ENCODE data around the gene TEAD4. TPM values are rescaled to one million over a fixed set of nuclear protein-coding genes. Genes with fewer than 3 reads are reported as not detected.

The TEAD4 gene
- total RNA-seq, 1 donor = 15.2 TPM

- no peaks in the 10 kb centered on the region for H3K9me3 ChIP-seq (ENCODE audit: low read depth, low read length)
- no peaks in the 10 kb centered on the region for H3K79me2 ChIP-seq (ENCODE audit: insufficient read depth, low read length)
- TF ChIP-seq CTCF (IDR thresholded peaks at IDR 0.05; ENCODE audit: extremely low read depth, low read depth, low read length) = no peak
- peak; percentile 98 for DNase-seq (ENCODE audit: insufficient read length, low spot score, missing footprints)
- H4K20me1 ChIP-seq (ENCODE audit: insufficient read depth, low read length) = peaks cover 6% of the 10 kb centered on the region
- H3K27ac ChIP-seq (ENCODE audit: low read depth, low read length) = peak within 1 kb of the TSS; percentile 28
- peak within 1 kb of the TSS; percentile 83 for H3K4me2 ChIP-seq (ENCODE audit: insufficient read depth, low read length)
- peaks cover 9% of the 10 kb centered on the region for H3K4me1 ChIP-seq (ENCODE audit: insufficient read depth, low read length)
- H3K4me3 ChIP-seq (ENCODE audit: insufficient read depth, low read length) = peak within 1 kb of the TSS; percentile 76
- H2AFZ ChIP-seq (ENCODE audit: low read length) = peak within 1 kb of the TSS; percentile 85
- H3K36me3 ChIP-seq (ENCODE audit: insufficient read depth, low read length) = no peaks in the 10 kb centered on the region
- H3K27me3 ChIP-seq (ENCODE audit: insufficient read depth, low read length) = no peaks in the 10 kb centered on the region
Observed at GRCh38 chr12:3076730-3077571, 117.8 kb downstream of the TEAD4 start, which contains the start of gene TSPAN9. TSPAN9 (plus strand) TSS chr12:3077379; CDS start chr12:3201194, 123,815 bp downstream.

- peaks cover 9% of the 10 kb centered on the region for H3K4me1 ChIP-seq (ENCODE audit: insufficient read depth, low read length)
- H4K20me1 ChIP-seq (ENCODE audit: insufficient read depth, low read length) = peaks cover 6% of the 10 kb centered on the region
- peak overlapping the region; percentile 80 for H3K4me2 ChIP-seq (ENCODE audit: insufficient read depth, low read length)
- TF ChIP-seq CTCF (IDR thresholded peaks at IDR 0.05; ENCODE audit: extremely low read depth, low read depth, low read length) = no peak
- no peaks in the 10 kb centered on the region for H3K79me2 ChIP-seq (ENCODE audit: insufficient read depth, low read length)
- no peak overlapping the region for H3K27ac ChIP-seq (ENCODE audit: low read depth, low read length)
- peak overlapping the region; percentile 76 for H2AFZ ChIP-seq (ENCODE audit: low read length)
- peak; percentile 90 for DNase-seq (ENCODE audit: insufficient read length, low spot score, missing footprints)
- no peaks in the 10 kb centered on the region for H3K27me3 ChIP-seq (ENCODE audit: insufficient read depth, low read length)
- H3K9me3 ChIP-seq (ENCODE audit: low read depth, low read length) = no peaks in the 10 kb centered on the region
- peak overlapping the region; percentile 76 for H3K4me3 ChIP-seq (ENCODE audit: insufficient read depth, low read length)
- H3K36me3 ChIP-seq (ENCODE audit: insufficient read depth, low read length) = no peaks in the 10 kb centered on the region
Observed at GRCh38 chr12:3077572-3078081, 118.4 kb downstream of the TEAD4 start.

DNA sequence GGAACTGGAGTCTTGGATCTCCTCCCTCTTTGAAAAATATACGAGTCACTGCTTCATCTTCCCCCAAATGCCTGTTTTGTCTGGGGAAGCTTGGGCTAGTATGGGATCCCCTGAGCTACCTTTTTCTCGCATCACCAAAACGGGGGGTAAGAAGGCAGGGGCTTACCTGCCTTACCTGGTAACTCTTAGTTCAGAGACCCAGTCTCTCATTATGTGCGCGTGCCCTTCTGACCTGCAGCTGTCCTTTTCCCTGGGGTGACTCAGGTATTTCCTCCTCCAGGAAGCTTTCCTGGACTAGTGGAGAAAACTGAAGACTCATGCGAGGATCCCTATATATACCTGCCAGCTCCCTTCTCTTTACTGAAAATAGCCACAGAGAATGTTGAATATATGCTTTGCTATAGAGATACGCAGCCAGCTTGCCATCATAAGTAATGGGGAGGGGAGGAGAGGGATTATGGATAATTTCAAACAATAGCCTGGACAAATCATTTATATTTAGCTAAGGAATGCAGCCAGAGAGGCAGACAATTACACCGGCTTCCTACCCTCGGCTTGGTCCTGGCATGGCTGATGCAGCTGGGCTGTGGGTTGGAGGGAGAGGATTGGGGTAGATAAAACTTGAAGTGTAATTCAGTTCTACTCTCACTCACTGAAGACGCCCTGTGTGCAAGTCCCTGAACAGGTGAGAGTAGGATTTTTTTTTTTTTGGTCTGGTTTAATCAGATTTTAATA, 119.1 kb downstream of the TEAD4 start:
- DNase-seq (ENCODE audit: insufficient read length, low spot score, missing footprints) = peak; percentile 18
- Histone ChIP-seq H3K27ac (ENCODE audit: low read depth, low read length) (no peak overlapping the region), H3K36me3 (ENCODE audit: insufficient read depth, low read length) (no peaks in the 10 kb centered on the region), H3K4me2 (ENCODE audit: insufficient read depth, low read length) (peak overlapping the region; percentile 80), H4K20me1 (ENCODE audit: insufficient read depth, low read length) (peaks cover 6% of the 10 kb centered on the region), H3K9me3 (ENCODE audit: low read depth, low read length) (no peaks in the 10 kb centered on the region), H2AFZ (ENCODE audit: low read length) (peak overlapping the region; percentile 76), H3K4me3 (ENCODE audit: insufficient read depth, low read length) (peak overlapping the region; percentile 76), H3K27me3 (ENCODE audit: insufficient read depth, low read length) (no peaks in the 10 kb centered on the region), H3K4me1 (ENCODE audit: insufficient read depth, low read length) (peaks cover 9% of the 10 kb centered on the region), H3K79me2 (ENCODE audit: insufficient read depth, low read length) (no peaks in the 10 kb centered on the region)
- TF ChIP-seq CTCF (IDR thresholded peaks at IDR 0.05; ENCODE audit: extremely low read depth, low read depth, low read length) = no peak

Measured in osteoblast (primary cell).